Suprapubic skin (tissue), 4 donors: ENCODE measurements around the gene USP48. TPM values are rescaled to one million over a fixed set of nuclear protein-coding genes. Genes with fewer than 3 reads are reported as not detected.

ENCODE experiments used
- DNase-seq, 2 donors: peaks; one replicate each; pipeline ENCODE4 v3.0.0-alpha.2; 2019; ENCODE audit warnings: low spot score in 2 of 2
- H3K27ac ChIP-seq: fragments of 200-600 bp; sonication (generic); one replicate; pipeline ENCODE4 v1.5.1; 2019
- H3K27me3 ChIP-seq: fragments of 200-600 bp; sonication (generic); one replicate; pipeline ENCODE4 v1.5.1; 2019
- H3K36me3 ChIP-seq: fragments of 200-600 bp; sonication (generic); one replicate; pipeline ENCODE4 v1.5.1; 2019
- H3K4me1 ChIP-seq: fragments of 200-600 bp; sonication (generic); one replicate; pipeline ENCODE4 v1.5.1; 2019
- H3K4me3 ChIP-seq: fragments of 200-600 bp; sonication (generic); one replicate; pipeline ENCODE4 v1.5.1; 2019; ENCODE audit warnings: mild to moderate bottlenecking
- H3K9me3 ChIP-seq: fragments of 200-600 bp; sonication (generic); one replicate; pipeline ENCODE4 v1.5.1; 2019
- CTCF ChIP-seq, 2 donors: fragments of 200-600 bp in 1 of 2; fragments of 450-650 bp in 1 of 2; sonication (generic) in 1 of 2; IDR thresholded peaks; one replicate each; pipeline ENCODE4 v1.5.1; 2016 to 2019; ENCODE audit warnings: antibody characterized with exemption in 2 of 2, mild to moderate bottlenecking in 1 of 2, moderate library complexity in 1 of 2
- EP300 ChIP-seq: sonication (generic); formaldehyde crosslinking; IDR thresholded peaks from one replicate; pipeline ENCODE4 v1.6.1; 2017; ENCODE audit warnings: antibody characterized with exemption
- POLR2A ChIP-seq, 2 donors: fragments of 450-650 bp; IDR thresholded peaks; one replicate each; pipeline ENCODE4 v1.6.1; 2017; ENCODE audit warnings: antibody characterized with exemption in 2 of 2, mild to moderate bottlenecking in 2 of 2, moderate library complexity in 2 of 2
- POLR2AphosphoS5 ChIP-seq, 3 donors: sonication (generic); formaldehyde crosslinking; IDR thresholded peaks; one replicate each; pipeline ENCODE4 v1.6.1; 2017; ENCODE audit warnings: antibody characterized with exemption in 3 of 3
- WGBS: methylation state at CpG from one replicate; pipeline ENCODE4 v1.1.5; 2018; 5-methylcytosine and 5-hydroxymethylcytosine counted together
- total RNA-seq, 4 donors: library from RNA; depleted of rRNA; stranded (reverse); fragments of >200 nt; gene quantifications; one replicate each; pipeline ENCODE4 v1.1.0, GENCODE V29; 2016

USP48 gene
- total RNA-seq, 4 donors from 2014 or later, result 27.7 to 151 (median 46.0) TPM

- WGBS, result 72% methylated on average over 2 of the region's 6 CpGs
- Histone ChIP-seq H3K4me1 (peaks cover 10% of the 10 kb centered on the region), H3K36me3 (no peaks in the 10 kb centered on the region), H3K27ac (no peak overlapping the region), H3K4me3 (no peak overlapping the region), H3K27me3 (peaks cover 25% of the 10 kb centered on the region), H3K9me3 (no peaks in the 10 kb centered on the region)
- TF ChIP-seq POLR2AphosphoS5 (IDR thresholded peaks at IDR 0.05) (no peak), EP300 (no peak), POLR2A (IDR thresholded peaks at IDR 0.05) (no peak), CTCF (IDR thresholded peaks at IDR 0.05) (no peak)
- peak in 1 of 2 donors; percentile 29 for DNase-seq
Observed at GRCh38 chr1:21662426-21663247, 120.3 kb downstream of the USP48 start.

- H3K4me3 ChIP-seq, result no peak overlapping the region
- H3K9me3 ChIP-seq, result no peaks in the 10 kb centered on the region
- WGBS, result 78% methylated on average over 3 of the region's 5 CpGs
- H3K36me3 ChIP-seq, result no peaks in the 10 kb centered on the region
- peaks cover 20% of the 10 kb centered on the region for H3K27me3 ChIP-seq
- peaks cover 10% of the 10 kb centered on the region for H3K4me1 ChIP-seq
- TF ChIP-seq POLR2A (IDR thresholded peaks at IDR 0.05) (no peak), EP300 (no peak), CTCF (IDR thresholded peaks at IDR 0.05) (no peak), POLR2AphosphoS5 (IDR thresholded peaks at IDR 0.05) (no peak)
- no peak overlapping the region for H3K27ac ChIP-seq
- peak in 1 of 2 donors; percentile 11 for DNase-seq
Observed at GRCh38 chr1:21661886-21662285, 121.1 kb downstream of the USP48 start.

GRCh38 chr1:21659924-21660326, 123.0 kb downstream of the USP48 start:
- H3K4me3 ChIP-seq, result no peak overlapping the region
- H3K36me3 ChIP-seq, result no peaks in the 10 kb centered on the region
- DNase-seq, result no peak
- no peaks in the 10 kb centered on the region for H3K9me3 ChIP-seq
- H3K27ac ChIP-seq, result no peak overlapping the region
- peaks cover 20% of the 10 kb centered on the region for H3K27me3 ChIP-seq
- TF ChIP-seq EP300 (no peak), CTCF (IDR thresholded peaks at IDR 0.05) (no peak), POLR2AphosphoS5 (IDR thresholded peaks at IDR 0.05) (no peak), POLR2A (IDR thresholded peaks at IDR 0.05) (no peak)
- peaks cover 10% of the 10 kb centered on the region for H3K4me1 ChIP-seq
- WGBS, result 30% methylated on average over 3 of the region's 4 CpGs

GRCh38 chr1:21659099-21659923, 123.6 kb downstream of the USP48 start:
- WGBS, result 2% methylated on average over 61 of the region's 64 CpGs
- Histone ChIP-seq H3K27ac (no peak overlapping the region), H3K9me3 (no peaks in the 10 kb centered on the region), H3K4me1 (peaks cover 10% of the 10 kb centered on the region), H3K27me3 (peaks cover 20% of the 10 kb centered on the region), H3K36me3 (no peaks in the 10 kb centered on the region), H3K4me3 (peak overlapping the region; percentile 8)
- no peak for TF ChIP-seq EP300
- peak; percentile 89 to 98 for TF ChIP-seq CTCF (IDR thresholded peaks at IDR 0.05)
- DNase-seq, result peak in 1 of 2 donors; percentile 90
